Measurements from ENCODE around the gene PDCD10.

- TF ChIP-seq EZH2 (IDR thresholded peaks at IDR 0.05; ENCODE audit: low read length), result no peak
- TF ChIP-seq, protein P1, sequence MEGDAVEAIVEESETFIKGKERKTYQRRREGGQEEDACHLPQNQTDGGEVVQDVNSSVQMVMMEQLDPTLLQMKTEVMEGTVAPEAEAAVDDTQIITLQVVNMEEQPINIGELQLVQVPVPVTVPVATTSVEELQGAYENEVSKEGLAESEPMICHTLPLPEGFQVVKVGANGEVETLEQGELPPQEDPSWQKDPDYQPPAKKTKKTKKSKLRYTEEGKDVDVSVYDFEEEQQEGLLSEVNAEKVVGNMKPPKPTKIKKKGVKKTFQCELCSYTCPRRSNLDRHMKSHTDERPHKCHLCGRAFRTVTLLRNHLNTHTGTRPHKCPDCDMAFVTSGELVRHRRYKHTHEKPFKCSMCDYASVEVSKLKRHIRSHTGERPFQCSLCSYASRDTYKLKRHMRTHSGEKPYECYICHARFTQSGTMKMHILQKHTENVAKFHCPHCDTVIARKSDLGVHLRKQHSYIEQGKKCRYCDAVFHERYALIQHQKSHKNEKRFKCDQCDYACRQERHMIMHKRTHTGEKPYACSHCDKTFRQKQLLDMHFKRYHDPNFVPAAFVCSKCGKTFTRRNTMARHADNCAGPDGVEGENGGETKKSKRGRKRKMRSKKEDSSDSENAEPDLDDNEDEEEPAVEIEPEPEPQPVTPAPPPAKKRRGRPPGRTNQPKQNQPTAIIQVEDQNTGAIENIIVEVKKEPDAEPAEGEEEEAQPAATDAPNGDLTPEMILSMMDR (optimal IDR thresholded peaks at IDR 0.05 in 1 of 3, IDR thresholded peaks at IDR 0.05 in 1 of 3, conservative IDR thresholded peaks at IDR 0.05 in 1 of 3; ENCODE audit: extremely low read depth in 1 of 3, insufficient read depth in 2 of 3, low read length in 3 of 3), result no peak
Observed at GRCh38 chr3:167754049-167754448, 19.4 kb upstream of the PDCD10 start.

Measured in keratinocyte (primary cell).